ENCODE results near the gene ANAPC10.
"Not testable (repeated sequence)": the region's sequence is repeated elsewhere in the genome, so short reads cannot be mapped to it uniquely, and the experiment has no call there.

The ANAPC10 gene

DNA sequence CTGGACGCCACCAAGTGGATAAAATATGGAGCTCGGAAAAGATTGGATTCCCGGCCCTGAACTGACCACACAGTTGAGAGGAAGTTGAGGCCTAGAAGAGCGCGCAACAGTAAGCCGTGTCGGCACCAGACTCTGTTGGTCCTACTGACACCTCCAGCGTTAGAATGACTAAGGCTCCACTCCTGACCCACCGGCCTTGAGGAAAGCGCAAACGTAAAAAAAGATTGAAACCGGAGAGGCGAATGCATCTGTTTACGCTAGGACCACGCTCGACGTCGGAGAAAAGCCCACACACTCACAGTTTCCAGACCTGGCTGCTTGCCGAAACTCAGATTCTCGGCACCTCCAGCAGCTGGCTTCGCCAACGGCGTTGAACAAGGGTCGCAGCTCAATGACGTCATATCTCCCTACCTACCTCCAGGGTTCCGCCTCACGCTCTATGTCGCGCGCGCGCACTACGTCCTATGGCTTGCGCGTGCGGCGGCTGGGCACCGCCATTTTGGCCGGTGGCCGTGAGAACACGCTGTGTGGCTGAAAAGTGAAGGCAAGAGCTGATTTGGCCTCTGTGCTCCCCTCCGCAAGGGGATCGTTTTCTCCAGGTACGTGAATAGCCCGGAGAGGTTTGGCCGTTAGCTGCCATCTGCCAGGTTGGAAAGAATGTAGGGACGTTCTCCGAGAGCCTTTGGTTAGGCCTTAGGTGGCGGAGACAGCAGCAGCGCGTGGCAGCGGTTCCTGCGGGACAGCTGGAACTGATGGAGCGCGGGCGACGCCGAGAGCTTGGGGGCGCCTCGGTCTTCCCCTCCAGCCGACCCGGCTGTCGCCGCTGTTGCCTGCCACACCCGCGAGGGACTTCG is at the start of gene ANAPC10, which contains the start of gene ABCE1:
ANAPC10 (minus strand) TSS at position 376 of the 854 bp plus-strand sequence. CDS start 2,097 bp downstream, outside the sequence.
ABCE1 (plus strand) TSS at position 491 of the 854 bp plus-strand sequence. CDS start 6,102 bp downstream, outside the sequence.
- DNase-seq (ENCODE audit: low read depth) = peak; percentile 94

DNA sequence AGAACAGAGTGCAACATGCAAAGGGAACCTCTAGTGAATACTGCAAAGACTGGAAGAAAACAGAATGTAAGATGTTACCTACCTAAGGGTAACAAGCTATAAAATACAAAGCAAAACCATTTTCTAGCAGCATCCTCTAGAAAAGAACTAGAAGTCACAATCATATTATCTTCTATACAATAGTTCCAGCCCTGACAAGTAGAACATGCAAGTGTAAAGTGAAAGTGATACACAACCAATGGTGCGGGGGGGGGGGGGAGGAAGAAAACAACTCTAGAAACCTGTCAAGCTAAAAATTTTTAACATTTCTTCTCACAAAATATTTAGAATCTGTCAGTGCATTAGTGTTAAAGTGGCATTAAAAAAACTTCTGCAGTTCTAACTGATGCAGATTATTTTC is 38.2 kb upstream of the ANAPC10 start:
- DNase-seq (ENCODE audit: low read depth) = not testable (repeated sequence)

DNA sequence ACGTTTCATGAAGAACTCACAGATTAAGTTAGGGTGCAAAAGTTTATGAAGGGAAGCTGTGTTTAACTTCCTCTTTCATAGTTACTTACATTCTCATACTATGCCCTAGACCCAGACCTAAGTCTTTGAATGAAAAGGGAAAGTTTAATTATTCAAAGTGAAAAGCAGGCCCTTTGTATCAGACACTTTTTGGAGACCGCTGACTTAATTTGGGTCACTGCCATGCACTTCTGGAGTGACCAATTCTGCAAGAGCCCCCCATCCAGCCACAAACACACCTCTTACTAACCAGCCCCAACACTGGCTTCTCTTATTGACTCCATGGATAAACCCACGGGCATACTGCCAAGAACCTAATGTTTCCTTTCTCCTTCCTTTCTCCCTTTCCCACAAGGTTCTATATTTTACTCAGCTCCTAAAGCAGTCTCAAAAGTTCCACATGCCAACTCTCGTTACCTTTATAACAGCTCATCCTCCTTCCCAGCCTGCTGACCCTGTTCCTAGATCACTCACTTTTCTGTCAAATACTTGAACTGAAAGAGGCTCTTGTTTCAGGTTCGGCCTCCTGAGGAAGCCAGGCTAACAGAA is 34.6 kb upstream of the ANAPC10 start:
- DNase-seq (ENCODE audit: low read depth) = no peak

DNA sequence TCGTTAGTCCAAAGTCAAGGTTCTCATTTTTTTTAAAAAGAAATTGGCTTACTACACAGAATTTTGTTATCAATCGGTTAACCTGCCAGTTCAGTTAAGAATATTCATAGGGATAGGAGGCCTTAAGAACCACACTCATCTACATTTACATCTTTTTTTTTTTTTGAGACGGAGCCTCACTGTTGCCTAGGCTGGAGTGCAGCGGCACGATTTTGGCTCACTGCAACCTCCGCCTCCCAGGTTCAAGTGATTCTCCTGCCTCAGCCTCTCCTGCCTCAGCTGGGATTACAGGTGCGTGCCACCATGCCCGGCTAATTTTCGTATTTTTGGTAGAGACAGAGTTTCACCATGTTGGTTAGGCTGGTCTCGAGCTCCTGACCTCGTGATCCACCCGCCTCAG is 33.9 kb upstream of the ANAPC10 start:
- no peak for DNase-seq (ENCODE audit: low read depth)

- DNase-seq (ENCODE audit: low read depth) = no peak
Observed at GRCh38 chr4:145130788-145131399, 32.9 kb upstream of the ANAPC10 start.

DNA sequence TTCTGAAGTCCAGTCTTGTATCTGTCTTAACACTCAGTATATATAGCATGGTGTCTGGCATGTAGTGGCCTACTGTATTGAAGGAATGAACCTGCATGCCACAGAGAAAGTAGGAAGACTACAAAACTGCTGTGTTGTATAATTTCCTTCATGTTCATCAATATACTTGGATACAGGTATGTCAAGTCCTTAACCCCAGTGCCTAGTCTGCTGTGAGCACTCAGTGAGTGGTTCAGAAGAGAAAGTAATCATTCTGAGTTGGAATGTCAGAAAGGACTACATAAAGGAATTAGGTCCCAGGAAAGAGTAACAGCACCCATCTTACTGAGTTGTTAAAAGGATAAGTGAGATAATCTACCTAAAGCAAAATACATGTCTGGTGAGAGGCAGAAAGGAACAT is 32.1 kb upstream of the ANAPC10 start:
- DNase-seq (ENCODE audit: low read depth) = no peak

DNA sequence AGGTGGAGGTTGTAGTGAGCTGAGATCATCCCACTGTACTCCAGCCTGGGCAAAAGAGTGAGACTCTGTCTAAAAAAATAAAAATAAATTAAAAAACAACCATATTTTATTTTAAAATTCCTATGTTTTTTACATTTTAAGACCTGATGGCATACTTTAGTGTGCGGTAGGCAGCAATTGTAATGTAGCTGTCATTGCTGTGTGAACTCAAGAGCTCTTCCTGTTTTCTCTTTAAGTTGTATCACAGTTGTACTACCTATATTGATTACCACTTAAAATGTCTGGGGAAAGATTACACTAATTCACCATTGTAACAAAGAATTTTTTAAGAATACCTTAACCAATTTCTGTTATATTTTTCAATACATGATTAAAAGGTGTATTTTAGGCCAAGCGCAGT is 27.4 kb upstream of the ANAPC10 start:
- no peak for DNase-seq (ENCODE audit: low read depth)

DNA sequence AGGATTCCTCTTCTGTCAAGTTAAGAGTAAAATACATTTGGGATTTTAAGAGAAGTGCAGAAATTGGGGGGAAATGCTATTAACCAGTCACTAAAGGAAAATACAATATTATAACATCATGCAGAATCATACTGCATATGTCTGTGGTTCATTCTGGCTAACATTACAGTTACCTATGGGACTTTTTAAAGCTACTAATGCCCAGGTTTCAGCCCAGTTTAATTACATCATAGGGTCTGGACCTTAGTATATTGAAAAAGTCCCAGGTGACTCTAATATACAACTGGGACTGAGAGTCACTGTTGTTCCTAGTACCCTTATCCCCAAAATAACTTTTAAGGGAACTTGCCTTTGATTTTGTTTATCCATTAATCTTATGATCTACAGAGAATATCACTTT is 10.1 kb upstream of the ANAPC10 start:
- no peak for DNase-seq (ENCODE audit: low read depth)

- DNase-seq (ENCODE audit: low read depth) = no peak
Observed at GRCh38 chr4:145107126-145107525, 9.1 kb upstream of the ANAPC10 start.

- no peak for DNase-seq (ENCODE audit: low read depth)
Observed at GRCh38 chr4:145103496-145103895, 5.5 kb upstream of the ANAPC10 start.

DNA sequence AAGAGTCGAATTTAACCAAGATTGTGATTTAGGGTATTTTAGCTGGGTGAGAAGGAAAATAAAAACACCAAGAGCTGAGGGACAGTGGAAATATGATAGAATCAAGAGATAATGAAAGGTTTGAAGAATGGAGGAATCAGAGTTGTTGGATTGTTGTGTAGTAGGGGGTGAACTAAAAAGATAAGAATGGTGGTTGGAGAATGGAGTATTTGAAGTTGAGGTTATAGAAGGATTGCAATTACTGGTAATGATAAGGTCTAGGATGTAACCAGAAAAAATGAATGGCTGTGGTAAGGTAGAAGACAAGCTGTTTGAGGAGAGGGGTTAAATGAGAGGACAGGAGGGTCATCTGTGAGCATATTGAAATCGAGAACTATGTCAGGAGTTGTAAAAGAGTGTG is 4.6 kb upstream of the ANAPC10 start:
- DNase-seq (ENCODE audit: low read depth) = no peak

GRCh38 chr4:145101091-145101490 is 3.1 kb upstream of the ANAPC10 start:
- no peak for DNase-seq (ENCODE audit: low read depth)

DNA sequence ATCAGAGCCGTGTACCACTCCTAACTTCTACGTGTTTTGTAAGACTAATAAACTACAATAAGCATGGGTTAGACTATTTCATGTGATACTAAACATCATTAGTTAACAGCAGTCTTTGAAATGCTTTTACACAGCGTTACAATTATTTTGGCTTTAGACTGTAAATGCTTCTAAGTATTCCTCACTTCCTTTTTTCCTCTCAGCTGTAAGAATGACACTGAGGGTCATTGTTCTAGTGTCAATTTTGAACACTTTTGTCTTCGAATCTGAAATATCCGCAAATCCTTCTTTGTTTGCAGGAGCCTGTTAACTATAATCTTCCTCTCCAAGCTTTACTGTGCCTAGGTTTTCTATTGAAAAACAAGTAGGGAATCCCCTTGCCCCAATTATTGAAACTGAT is 1.7 kb upstream of the ANAPC10 start:
- no peak for DNase-seq (ENCODE audit: low read depth)

DNA sequence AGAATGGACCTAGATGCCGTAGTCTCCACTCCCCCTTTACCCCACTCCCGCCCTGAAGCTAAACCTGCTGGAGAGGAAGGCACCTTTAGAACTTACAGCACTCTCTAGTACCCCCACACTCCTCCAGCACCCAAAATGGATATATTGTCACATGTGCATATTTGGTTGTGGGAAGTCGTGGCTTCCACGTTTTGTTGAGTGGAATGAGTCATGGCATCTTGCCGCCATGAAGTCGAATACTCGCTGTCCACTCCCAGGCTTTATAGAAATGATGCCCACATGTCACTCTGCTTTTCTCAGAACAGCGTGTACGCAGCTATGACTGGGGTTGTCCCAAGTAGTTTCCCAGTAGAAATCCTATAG is 660 bp upstream of the ANAPC10 start:
- peak; percentile 41 for DNase-seq (ENCODE audit: low read depth)

DNA sequence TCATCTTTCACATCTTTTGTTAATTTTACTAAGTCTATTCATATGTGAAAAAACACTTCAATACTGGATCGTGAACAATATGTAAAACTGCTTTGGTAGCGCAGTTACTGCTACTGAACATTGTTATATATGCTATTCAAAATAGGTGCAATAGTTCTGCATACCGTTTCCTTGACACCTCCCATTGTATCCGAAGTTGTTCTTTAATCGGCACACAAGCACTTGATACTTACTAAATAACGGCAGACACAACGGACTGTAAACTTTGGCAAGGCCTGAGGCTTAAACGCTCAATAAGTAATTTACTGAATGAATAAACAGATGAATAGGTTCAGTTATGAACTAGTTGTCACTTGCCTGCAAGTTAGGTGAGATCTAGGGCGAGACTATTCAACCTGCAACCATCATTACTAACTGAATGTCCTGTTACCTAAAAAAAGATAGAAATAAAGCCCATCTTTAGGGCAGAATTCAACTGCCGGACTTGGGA is 620 bp downstream of the ANAPC10 start:
- no peak for DNase-seq (ENCODE audit: low read depth)

DNA sequence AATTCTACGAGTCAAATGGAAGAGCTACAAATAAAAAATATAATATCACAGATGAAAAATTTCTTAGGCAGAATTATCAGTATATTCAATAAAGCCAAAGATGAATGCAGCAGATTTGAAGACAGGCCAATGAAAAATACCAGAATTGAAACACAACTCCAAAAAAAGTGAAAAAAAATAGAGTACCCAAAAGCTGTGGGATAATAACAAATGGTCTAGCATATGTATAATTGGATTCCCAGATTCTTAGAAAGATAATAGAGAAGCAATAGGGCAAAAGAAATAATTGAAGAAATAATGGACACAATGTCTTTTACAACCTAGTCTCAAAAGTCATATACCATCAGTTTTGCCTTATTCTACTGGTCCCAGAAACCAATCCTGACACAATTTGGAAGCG is 4.4 kb downstream of the ANAPC10 start:
- no peak for DNase-seq (ENCODE audit: low read depth)

DNA sequence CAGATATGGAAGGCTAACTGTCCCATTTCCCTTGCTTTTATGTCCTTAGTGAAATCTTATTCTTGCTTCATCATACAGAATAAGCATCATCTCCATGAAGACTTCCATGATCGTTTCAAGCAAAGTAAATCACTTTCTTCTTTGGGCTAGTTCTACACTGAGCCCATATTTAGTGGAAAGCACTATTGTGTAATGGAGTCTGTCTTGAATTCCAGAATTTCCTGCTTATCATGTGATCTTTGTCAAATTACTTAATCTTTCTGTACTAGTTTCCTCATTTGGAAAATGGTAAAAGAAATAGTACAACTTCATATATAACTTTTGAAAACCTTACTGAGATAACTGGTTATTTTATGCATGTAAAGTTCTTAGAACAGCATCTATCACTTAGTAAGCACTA is 7.6 kb downstream of the ANAPC10 start:
- no peak for DNase-seq (ENCODE audit: low read depth)

DNA sequence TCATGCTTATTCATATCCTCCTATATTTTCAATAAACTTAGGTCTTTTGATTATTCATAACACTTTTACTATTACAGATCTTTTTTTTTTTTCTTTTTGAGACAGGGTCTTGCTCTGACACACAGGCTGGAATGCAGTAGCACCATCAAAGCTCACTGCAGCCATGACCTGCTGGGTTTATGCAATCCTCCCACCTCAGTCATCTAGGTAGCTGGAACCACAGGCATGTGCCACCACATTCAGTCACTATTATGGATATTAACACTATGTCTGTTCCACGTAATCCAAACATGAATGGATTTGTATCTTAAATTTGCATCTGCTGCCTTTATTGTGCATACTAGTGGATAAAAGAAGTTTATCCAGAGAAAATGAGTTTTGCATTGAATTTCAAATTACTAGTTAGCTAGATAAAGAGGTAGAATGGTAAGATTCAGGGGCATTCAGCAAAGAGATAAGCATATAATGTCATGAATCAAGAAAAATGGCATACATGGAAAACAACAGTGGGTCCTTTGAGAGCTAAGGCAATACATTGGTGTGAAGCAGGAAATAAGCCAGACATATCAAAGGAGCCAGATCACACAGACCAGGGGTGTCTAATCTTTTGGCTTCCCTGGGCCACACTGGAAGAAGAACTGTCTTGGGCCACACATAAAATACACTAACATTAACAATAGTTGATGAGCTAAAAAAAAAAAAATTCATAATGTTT is 13.9 kb downstream of the ANAPC10 start:
- DNase-seq (ENCODE audit: low read depth) = no peak

GRCh38 chr4:145081756-145082155 is 16.2 kb downstream of the ANAPC10 start:
- no peak for DNase-seq (ENCODE audit: low read depth)

DNA sequence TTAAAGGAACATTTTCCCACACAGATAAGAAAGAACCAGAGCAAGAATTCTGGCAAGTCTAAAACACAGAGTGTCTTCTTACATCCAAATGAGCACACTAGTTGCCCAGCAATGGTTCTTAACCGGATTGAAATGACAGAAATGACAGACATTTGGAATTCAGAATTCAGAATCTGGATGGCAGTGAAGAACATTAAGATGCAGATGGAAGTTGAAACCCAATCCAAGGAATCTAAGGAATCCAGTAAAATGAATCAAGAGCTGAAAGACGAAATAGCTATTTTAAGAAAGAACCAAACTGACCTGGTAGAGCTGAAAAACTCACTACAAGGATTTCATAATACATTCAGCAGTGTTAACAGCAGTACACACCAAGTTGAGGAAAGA is 21.5 kb downstream of the ANAPC10 start:
- DNase-seq (ENCODE audit: low read depth) = no peak

GRCh38 chr4:145075742-145076468 is 22.1 kb downstream of the ANAPC10 start:
- DNase-seq (ENCODE audit: low read depth) = no peak

DNA sequence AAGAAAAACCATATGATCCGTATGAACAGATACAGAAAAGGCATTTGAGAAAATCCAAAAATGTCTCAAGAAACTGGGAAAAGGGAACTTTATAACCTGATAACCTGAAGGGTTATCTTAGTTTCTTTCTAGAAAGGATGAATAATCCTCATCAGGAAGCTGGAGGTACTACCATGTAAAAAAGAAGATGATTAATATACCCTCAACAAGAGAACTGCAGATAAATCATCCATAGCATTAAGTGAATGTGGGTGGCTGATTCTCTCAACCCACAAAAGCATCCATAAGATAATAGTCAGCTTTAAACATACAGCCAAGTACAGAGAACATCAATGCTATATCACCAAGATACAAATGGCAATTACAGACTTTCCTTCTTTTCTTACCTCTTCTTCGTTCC is 26.4 kb downstream of the ANAPC10 start:
- no peak for DNase-seq (ENCODE audit: low read depth)
